ENCODE results near the gene SIPA1L3. TPM values are rescaled to one million over a fixed set of nuclear protein-coding genes. Genes with fewer than 3 reads are reported as not detected.
"Not testable (repeated sequence)": the region's sequence is repeated elsewhere in the genome, so short reads cannot be mapped to it uniquely, and the experiment has no call there.

Gene SIPA1L3
- total RNA-seq, 1 experiment from 2014 or later = 30.4 TPM

DNA sequence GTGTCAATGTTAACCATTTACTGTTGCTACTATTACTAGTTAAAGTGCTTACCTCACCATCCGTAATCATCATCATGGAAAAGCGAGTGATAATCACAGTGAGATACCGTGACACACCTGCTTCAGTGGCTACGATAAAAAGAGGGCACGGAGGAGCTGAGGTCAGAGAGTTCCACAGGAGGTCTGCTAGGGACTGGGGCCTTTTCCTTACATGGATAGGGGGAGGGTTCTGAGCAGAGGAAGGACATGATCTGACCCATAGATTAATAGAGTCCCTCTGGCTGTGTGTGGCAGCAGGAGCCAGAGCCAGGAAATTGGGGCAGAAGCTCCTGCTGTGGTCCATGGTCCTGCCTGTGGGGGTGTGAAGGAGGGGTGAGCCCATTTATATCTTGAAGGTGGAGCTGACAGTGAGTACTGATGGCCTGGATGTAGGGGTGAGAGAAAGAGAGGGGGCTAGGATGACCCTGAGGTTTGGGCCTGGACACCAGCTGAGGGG lies 136.7 kb downstream of the SIPA1L3 start:
- no peak for DNase-seq (ENCODE audit: low read depth)

DNA sequence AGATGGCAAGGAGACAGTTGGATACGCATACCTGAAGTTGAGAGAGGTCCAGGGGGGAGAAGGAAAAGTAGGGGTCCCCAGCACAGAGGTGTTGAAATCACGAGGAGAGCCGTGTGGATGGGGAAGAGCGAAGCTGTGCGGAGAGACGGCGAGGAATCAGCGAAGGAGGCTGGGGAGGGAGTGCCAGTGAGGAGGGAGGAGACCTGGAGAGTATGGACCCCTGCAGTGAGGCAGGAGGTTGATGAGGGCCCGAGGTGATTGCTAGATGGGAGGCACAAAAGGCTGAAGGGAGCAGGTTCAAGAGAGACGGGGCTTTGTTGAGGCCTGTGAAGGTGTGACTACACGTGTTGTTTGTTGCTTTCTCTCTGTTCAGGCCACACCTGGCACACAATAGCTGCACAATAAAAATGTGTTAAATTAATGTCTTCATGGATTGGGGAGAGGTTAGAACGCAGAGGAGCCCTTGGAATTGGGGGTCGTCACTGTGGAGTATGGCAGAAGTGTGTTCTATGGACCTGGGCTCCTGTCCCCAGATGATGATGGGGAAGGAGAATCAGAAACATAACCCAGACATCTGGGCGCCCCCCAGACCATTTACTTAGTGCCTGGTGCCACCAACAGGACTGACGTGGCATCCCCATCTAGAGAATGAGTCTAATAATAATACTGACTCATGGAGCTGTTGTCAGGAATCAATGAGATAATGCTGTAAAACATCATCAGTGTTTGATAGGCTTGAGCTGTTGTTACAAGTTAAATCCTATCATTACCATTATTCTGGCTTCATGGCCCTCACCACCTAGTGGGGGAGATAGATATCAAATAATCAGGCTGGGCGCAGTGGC lies 137.5 kb downstream of the SIPA1L3 start:
- no peak for DNase-seq (ENCODE audit: low read depth)

DNA sequence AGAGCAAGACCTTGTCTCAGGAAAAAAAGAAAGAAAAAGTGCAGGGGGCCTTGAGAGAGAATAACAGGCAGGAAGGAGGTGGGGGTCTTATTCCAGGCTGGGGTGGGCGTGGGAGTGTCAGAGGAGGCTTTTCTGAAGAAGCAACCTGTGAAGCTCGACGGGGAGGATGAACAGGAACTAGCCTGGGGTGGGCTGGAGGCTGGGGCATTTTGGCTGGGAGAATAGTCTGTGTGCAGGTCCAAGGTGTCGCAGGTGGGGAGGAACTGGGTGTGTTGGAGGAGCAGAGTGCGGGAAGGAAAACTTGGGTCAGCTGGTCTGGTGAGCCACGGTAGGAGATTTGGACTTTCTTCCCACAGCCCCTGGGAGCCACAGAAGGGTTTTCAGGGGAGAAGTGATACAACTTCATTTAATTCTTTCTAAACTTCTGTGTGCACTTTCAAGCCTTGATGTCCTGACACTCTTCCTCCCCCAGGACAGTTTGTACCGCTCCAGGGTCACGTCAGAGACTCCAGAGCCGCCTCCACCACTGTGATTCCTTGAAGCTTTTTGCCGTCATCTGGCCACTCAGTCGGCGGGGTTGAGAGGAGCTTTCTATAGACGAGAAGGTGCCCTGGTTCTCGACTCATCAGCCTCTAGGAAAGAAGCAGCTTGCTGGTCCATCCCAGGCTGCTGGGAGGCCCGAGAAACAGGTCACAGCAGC lies 138.7 kb downstream of the SIPA1L3 start:
- DNase-seq (ENCODE audit: low read depth) = no peak

GRCh38 chr19:38046254-38047048 lies 139.4 kb downstream of the SIPA1L3 start:
- no peak for DNase-seq (ENCODE audit: low read depth)

- DNase-seq (ENCODE audit: low read depth) = no peak
These were observed 140.0 kb downstream of the SIPA1L3 start for GRCh38 chr19:38047049-38047438.

- no peak for DNase-seq (ENCODE audit: low read depth)
These were observed 140.6 kb downstream of the SIPA1L3 start for GRCh38 chr19:38047641-38048040.

DNA sequence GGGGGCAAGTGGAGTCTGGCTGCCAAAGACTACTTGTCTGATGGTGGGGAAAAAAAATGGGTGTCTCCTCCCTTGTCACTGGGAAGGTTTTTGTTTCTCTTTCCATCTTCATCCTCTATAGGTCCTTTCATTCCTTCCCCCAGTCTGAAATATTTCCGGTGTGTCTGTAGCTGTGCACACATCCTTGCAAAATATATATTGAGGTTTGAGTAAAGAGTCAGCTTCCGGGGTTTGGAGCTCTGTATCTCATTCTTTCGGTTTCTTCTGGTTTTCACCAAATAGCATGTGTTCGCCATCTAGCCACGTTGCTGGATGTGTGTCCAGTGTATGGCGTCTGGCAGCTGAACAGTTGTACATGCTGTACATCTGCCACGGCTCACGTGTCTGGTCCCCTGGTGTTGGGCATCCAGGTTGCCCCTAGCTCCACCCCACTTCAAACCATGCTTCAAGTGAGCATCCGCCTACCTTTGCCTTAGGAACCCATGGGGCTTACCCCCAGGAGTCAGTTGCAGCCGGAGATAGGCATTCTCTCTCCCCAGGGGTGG lies 142.2 kb downstream of the SIPA1L3 start:
- DNase-seq (ENCODE audit: low read depth) = no peak

DNA sequence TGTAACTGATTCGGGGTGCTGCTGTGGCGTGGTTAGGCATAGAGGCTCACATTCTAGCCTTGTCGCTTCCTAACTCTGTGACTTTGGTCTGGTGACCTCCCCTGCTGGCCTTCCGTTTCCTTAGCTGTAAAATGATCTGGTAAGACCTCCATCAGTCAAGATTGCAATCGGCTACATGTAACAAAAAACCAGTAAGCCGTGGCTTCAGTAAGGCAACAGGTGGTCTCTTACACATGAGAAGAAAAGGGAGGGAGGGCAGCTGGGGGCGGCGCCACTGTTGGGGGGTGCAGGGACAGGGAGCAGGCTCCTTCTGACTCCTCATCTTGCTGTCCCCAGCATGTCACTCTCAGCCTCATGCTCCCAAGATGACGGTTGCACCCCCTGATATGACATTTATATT lies 148.0 kb downstream of the SIPA1L3 start:
- DNase-seq (ENCODE audit: low read depth) = no peak

- DNase-seq (ENCODE audit: low read depth) = no peak
These were observed 148.9 kb downstream of the SIPA1L3 start for GRCh38 chr19:38055655-38056521.

GRCh38 chr19:38056646-38057045 lies 149.6 kb downstream of the SIPA1L3 start:
- no peak for DNase-seq (ENCODE audit: low read depth)

DNA sequence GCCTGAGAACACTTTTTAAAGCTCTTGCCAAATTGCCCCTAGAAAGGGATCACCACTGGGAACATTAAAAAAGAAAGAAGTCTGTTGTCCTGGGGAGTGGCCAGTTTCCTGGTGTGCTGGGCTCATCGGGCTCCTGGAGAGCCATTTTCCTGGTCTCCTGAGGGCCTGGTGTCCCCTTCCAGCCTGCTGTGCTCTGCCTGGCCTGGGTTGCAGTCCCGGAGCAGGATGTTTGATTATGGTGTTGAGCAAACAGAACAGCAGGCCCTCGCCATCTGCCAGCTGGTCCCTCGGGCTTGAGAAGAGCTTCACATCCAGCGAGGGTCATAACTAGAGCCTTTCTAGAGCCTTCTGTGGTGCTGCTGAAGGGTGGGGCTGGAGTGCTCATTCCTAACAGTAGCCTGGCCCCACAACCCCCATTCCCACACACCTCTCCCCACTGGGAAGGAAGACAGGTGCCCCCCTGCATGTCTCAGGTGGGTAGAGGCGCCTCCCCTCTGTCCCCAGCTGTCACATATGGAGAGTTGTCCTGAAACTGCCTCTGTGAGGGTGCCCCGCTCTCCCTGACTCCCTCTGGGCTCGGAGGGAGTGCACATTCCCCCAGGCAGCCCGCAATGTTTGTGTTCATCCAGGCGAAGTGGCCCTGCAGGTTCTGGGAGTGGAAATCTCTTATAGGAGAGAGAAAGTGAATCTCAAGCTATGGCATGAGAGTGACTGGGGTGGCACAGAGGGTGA lies 151.1 kb downstream of the SIPA1L3 start:
- no peak for DNase-seq (ENCODE audit: low read depth)

GRCh38 chr19:38059897-38060296 lies 152.9 kb downstream of the SIPA1L3 start:
- no peak for DNase-seq (ENCODE audit: low read depth)

DNA sequence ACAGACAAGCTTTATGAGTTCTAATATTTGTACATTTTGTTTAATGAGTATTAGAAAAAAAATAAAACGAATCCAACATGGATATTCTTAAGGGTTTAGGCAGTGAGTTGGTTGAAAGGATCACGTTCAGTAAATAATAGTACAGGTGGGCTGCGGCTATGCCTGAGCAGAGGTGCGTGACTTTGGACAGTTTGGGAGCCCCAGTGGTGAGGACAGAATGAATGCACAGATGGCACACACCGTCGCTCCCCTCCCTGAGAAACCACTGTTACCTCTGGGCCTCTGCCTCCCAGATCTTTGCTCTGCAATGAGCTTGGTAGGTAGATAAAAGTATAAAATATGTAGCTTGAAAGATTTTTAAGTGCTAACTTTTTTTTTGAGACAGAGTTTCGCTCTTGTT lies 153.3 kb downstream of the SIPA1L3 start:
- no peak for DNase-seq (ENCODE audit: low read depth)

DNA sequence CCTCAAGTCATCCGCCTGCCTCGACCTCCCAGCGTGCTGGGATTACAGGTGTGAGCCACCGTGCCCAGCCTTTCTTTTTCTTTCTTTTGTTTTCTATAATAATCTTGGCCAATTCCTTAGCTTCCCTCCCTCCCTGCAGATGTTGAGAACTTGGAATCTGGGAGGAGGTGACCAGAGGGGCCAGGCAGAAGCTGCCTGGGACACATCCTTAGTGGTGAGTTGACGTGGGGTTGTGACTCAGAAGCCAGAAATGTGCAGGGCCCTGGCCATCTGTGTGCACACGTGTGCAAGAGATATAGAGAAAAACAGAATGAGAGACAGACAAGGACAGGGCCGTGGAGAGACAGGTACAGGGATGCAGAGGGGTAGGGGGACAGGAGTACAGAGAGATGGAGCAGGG lies 154.3 kb downstream of the SIPA1L3 start:
- DNase-seq (ENCODE audit: low read depth) = peak; percentile 79

- peak; percentile 27 for DNase-seq (ENCODE audit: low read depth)
These were observed 156.2 kb downstream of the SIPA1L3 start for GRCh38 chr19:38062959-38063761.

- DNase-seq (ENCODE audit: low read depth) = no peak
These were observed 156.9 kb downstream of the SIPA1L3 start for GRCh38 chr19:38063928-38064327.

GRCh38 chr19:38064661-38065425 lies 157.8 kb downstream of the SIPA1L3 start:
- DNase-seq (ENCODE audit: low read depth) = no peak

DNA sequence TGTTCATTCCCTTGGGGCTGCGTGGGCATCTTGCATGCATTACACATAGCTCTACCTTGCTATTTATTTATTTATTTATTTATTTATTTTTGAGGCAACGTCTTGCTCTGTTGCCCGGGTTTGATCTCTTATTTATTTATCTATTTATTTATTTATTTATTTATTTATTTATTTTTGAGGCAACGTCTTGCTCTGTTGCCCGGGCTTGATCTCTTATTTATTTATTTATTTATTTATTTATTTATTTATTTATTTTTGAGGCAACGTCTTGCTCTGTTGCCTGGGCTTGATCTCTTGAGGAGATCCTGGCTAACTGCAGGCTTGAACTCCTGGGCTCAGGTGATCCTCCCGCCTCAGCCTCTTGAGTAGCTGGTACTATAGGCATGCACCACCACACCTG lies 158.8 kb downstream of the SIPA1L3 start:
- not testable (repeated sequence) for DNase-seq (ENCODE audit: low read depth)
